Smooth muscle cell (in vitro differentiated cells): ENCODE data around the gene ZNF217. TPM values are rescaled to one million over a fixed set of nuclear protein-coding genes. Genes with fewer than 3 reads are reported as not detected.
A peak's percentile ranks its signal among the peaks of the same experiment; 100 is the strongest.

Experiments
- DNase-seq: peaks from one replicate; lab custom pipeline; 2025; ENCODE audit not compliant: unreplicated experiment; lab: John Stamatoyannopoulos, UW
- H2AFZ ChIP-seq: fragments of 200-600 bp; sonication (generic); 2 replicates; pipeline ENCODE4 v1.6.0; 2016; ENCODE audit warnings: antibody characterized with exemption, low read depth, mild to moderate bottlenecking
- H3F3A ChIP-seq: fragments of 200-600 bp; sonication (generic); 2 replicates; pipeline ENCODE4 v1.6.0; 2017; ENCODE audit warnings: antibody characterized with exemption, low read depth
- H3K27ac ChIP-seq: fragments of 200-600 bp; sonication (generic); 2 replicates; pipeline ENCODE4 v1.5.1; 2016; ENCODE audit warnings: low read depth, mild to moderate bottlenecking
- H3K27me3 ChIP-seq: fragments of 200-600 bp; sonication (generic); 2 replicates; pipeline ENCODE4 v1.6.1; 2016; ENCODE audit warnings: low read depth, mild to moderate bottlenecking
- H3K36me3 ChIP-seq: fragments of 200-600 bp; sonication (generic); 2 replicates; pipeline ENCODE4 v1.5.1; 2016; ENCODE audit warnings: low read depth
- H3K4me1 ChIP-seq: fragments of 200-600 bp; sonication (generic); 2 replicates; pipeline ENCODE4 v1.5.1; 2016; ENCODE audit warnings: low read depth
- H3K4me2 ChIP-seq: fragments of 200-600 bp; sonication (generic); 2 replicates; pipeline ENCODE4 v1.6.0; 2016; ENCODE audit warnings: mild to moderate bottlenecking
- H3K4me3 ChIP-seq: fragments of 200-600 bp; sonication (generic); 2 replicates; pipeline ENCODE4 v1.5.1; 2016; ENCODE audit warnings: mild to moderate bottlenecking
- H3K79me2 ChIP-seq: fragments of 200-600 bp; sonication (generic); 2 replicates; pipeline ENCODE4 v1.6.0; 2016; ENCODE audit warnings: low read depth, mild to moderate bottlenecking
- H3K9ac ChIP-seq: fragments of 200-600 bp; sonication (generic); 2 replicates; pipeline ENCODE4 v1.6.0; 2016; ENCODE audit warnings: low read depth
- H3K9me3 ChIP-seq: fragments of 200-600 bp; sonication (generic); replicated peaks from 2 replicates; pipeline ENCODE4 v1.5.1; 2016; ENCODE audit warnings: low read depth
- H4K20me1 ChIP-seq: fragments of 200-600 bp; sonication (generic); 2 replicates; pipeline ENCODE4 v1.6.0; 2016; ENCODE audit warnings: low read depth
- WGBS: methylation state at CpG from one replicate; pipeline ENCODE4 v1.1.7; 2016; ENCODE audit warnings: low lambda C conversion rate; 5-methylcytosine and 5-hydroxymethylcytosine counted together
- polyA plus RNA-seq: library from polyadenylated mRNA; unstranded; fragments of >200 nt; fragmentation: Nextera tagmentation; extraction: Ambion mirVana; gene quantifications from 2 replicates; pipeline ENCODE4 v1.2.1, GENCODE V29; 2016
- total RNA-seq: library from RNA; depleted of rRNA; stranded (reverse); fragments of >200 nt; gene quantifications from 2 replicates; pipeline ENCODE4 v1.2.3, GENCODE V29; 2014
- TF ChIP-seq, protein P1 (sequence below): fragments of 200-600 bp; sonication (generic); IDR thresholded peaks from 2 replicates; pipeline ENCODE4 v1.5.1; 2017; ENCODE audit warnings: borderline replicate concordance, mild to moderate bottlenecking, antibody characterized with exemption; ENCODE audit not compliant: insufficient read depth, poor library complexity, severe bottlenecking

Gene ZNF217
- total and polyA plus RNA-seq, 2 experiments from 2014 or later: 3.9 to 42.2 TPM

GRCh38 chr20:53579266-53579580 is 14.4 kb downstream of the ZNF217 start:
- peaks cover 21% of the 10 kb centered on the region for H3F3A ChIP-seq
- peak overlapping the region; percentile 9 for H3K4me3 ChIP-seq
- H3K27ac ChIP-seq: peak overlapping the region; percentile 84
- no peak overlapping the region for H2AFZ ChIP-seq
- H4K20me1 ChIP-seq: peaks cover 84% of the 10 kb centered on the region
- H3K9ac ChIP-seq: peak overlapping the region; percentile 47
- no peaks in the 10 kb centered on the region for H3K27me3 ChIP-seq
- peaks cover 9% of the 10 kb centered on the region for H3K36me3 ChIP-seq
- H3K9me3 ChIP-seq: no peaks in the 10 kb centered on the region
- peaks cover 95% of the 10 kb centered on the region for H3K79me2 ChIP-seq
- peaks cover 40% of the 10 kb centered on the region for H3K4me1 ChIP-seq
- peak overlapping the region; percentile 54 for H3K4me2 ChIP-seq
- 11% methylated on average over 2 of the region's 2 CpGs for WGBS
- DNase-seq: no peak
- TF ChIP-seq, protein P1, sequence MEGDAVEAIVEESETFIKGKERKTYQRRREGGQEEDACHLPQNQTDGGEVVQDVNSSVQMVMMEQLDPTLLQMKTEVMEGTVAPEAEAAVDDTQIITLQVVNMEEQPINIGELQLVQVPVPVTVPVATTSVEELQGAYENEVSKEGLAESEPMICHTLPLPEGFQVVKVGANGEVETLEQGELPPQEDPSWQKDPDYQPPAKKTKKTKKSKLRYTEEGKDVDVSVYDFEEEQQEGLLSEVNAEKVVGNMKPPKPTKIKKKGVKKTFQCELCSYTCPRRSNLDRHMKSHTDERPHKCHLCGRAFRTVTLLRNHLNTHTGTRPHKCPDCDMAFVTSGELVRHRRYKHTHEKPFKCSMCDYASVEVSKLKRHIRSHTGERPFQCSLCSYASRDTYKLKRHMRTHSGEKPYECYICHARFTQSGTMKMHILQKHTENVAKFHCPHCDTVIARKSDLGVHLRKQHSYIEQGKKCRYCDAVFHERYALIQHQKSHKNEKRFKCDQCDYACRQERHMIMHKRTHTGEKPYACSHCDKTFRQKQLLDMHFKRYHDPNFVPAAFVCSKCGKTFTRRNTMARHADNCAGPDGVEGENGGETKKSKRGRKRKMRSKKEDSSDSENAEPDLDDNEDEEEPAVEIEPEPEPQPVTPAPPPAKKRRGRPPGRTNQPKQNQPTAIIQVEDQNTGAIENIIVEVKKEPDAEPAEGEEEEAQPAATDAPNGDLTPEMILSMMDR: no peak

GRCh38 chr20:53578492-53579222 is 15.0 kb downstream of the ZNF217 start:
- H4K20me1 ChIP-seq: peaks cover 90% of the 10 kb centered on the region
- peaks cover 9% of the 10 kb centered on the region for H3K36me3 ChIP-seq
- peaks cover 96% of the 10 kb centered on the region for H3K79me2 ChIP-seq
- H3K4me1 ChIP-seq: peaks cover 36% of the 10 kb centered on the region
- no peaks in the 10 kb centered on the region for H3K9me3 ChIP-seq
- peaks cover 21% of the 10 kb centered on the region for H3F3A ChIP-seq
- WGBS: 58% methylated on average over 10 of the region's 10 CpGs
- TF ChIP-seq, protein P1: peak; percentile 85
- no peak overlapping the region for H2AFZ ChIP-seq
- H3K27ac ChIP-seq: peak overlapping the region; percentile 84
- peak overlapping the region; percentile 9 for H3K4me3 ChIP-seq
- no peak overlapping the region for H3K9ac ChIP-seq
- H3K27me3 ChIP-seq: no peaks in the 10 kb centered on the region
- H3K4me2 ChIP-seq: peak overlapping the region; percentile 54
- no peak for DNase-seq

- H3K4me2 ChIP-seq: no peak overlapping the region
- TF ChIP-seq, protein P1: no peak
- no peaks in the 10 kb centered on the region for H3K9me3 ChIP-seq
- DNase-seq: no peak
- peaks cover 24% of the 10 kb centered on the region for H3K4me1 ChIP-seq
- H3K79me2 ChIP-seq: peaks cover 100% of the 10 kb centered on the region
- H4K20me1 ChIP-seq: peaks cover 98% of the 10 kb centered on the region
- no peaks in the 10 kb centered on the region for H3K27me3 ChIP-seq
- 97% methylated on average over 12 of the region's 12 CpGs for WGBS
- no peak overlapping the region for H2AFZ ChIP-seq
- H3K9ac ChIP-seq: no peak overlapping the region
- peaks cover 10% of the 10 kb centered on the region for H3K36me3 ChIP-seq
- peaks cover 19% of the 10 kb centered on the region for H3F3A ChIP-seq
- no peak overlapping the region for H3K4me3 ChIP-seq
- no peak overlapping the region for H3K27ac ChIP-seq
Measured at GRCh38 chr20:53576586-53577318, 16.9 kb downstream of the ZNF217 start.
